SK-N-SH (cell line): ENCODE measurements around the gene XPA. TPM values are rescaled to one million over a fixed set of nuclear protein-coding genes. Genes with fewer than 3 reads are reported as not detected.

ENCODE experiments used
- CTCF ChIA-PET: fragments of 300-600, 350-600 bp; formaldehyde crosslinking; extraction: SDS; loops from one replicate; lab custom pipeline; 2021; lab: Yijun Ruan, JAX
- POLR2A ChIA-PET: fragments of 350-600 bp; sonication (Branson Sonifier 250); formaldehyde crosslinking; extraction: SDS; loops from one replicate; lab custom pipeline; 2020; ENCODE audit warnings: antibody characterized with exemption, inconsistent platforms; lab: Yijun Ruan, JAX
- DNase-seq: peaks from one replicate; pipeline ENCODE4 v3.0.0; 2012
- H2AFZ ChIP-seq: fragments of 200-600 bp; sonication (generic); 2 replicates; pipeline ENCODE4 v1.8.1; 2016; ENCODE audit warnings: antibody characterized with exemption, mild to moderate bottlenecking, low read depth
- H3F3A ChIP-seq: fragments of 200-600 bp; sonication (generic); replicated peaks from 2 replicates; pipeline ENCODE3; 2016; ENCODE audit warnings: antibody characterized with exemption, mild to moderate bottlenecking; ENCODE audit not compliant: insufficient read depth
- H3K27ac ChIP-seq, 2 experiments: fragments of 200-500 bp in 1 of 2; fragments of 200-600 bp in 1 of 2; sonication (Bioruptor generic) in 1 of 2; sonication (generic), shearing (Covaris generic) in 1 of 2; 2 replicates each; pipeline versions ENCODE4 v1.5.1 to v1.6.1; 2014 to 2016; ENCODE audit warnings: low read depth in 2 of 2, inconsistent platforms in 1 of 2, low read length in 1 of 2, mild to moderate bottlenecking in 1 of 2, mixed read lengths in 1 of 2
- H3K27me3 ChIP-seq: fragments of 200-600 bp; sonication (generic), shearing (Covaris generic); 2 replicates; pipeline ENCODE4 v1.6.1; 2016; ENCODE audit warnings: mixed run types; ENCODE audit not compliant: insufficient read depth
- H3K36me3 ChIP-seq, 2 experiments: fragments of 200-500 bp in 1 of 2; fragments of 200-600 bp in 1 of 2; sonication (Bioruptor generic) in 1 of 2; sonication (generic) in 1 of 2; replicated peaks in 1 of 2; 2 replicates each; pipeline versions ENCODE3 to v1.5.1; 2014 to 2016; ENCODE audit warnings: low read length in 1 of 2, mild to moderate bottlenecking in 1 of 2; ENCODE audit not compliant: insufficient read depth in 2 of 2, control insufficient read depth in 1 of 2
- H3K4me1 ChIP-seq, 2 experiments: fragments of 200-500 bp in 1 of 2; fragments of 200-600 bp in 1 of 2; sonication (Bioruptor generic) in 1 of 2; sonication (generic), shearing (Covaris generic) in 1 of 2; 2 replicates each; pipeline versions ENCODE4 v1.5.1 to v1.6.1; 2014 to 2016; ENCODE audit warnings: low read depth in 1 of 2, low read length in 1 of 2, mixed run types in 1 of 2; ENCODE audit not compliant: insufficient read depth in 2 of 2, control insufficient read depth in 1 of 2
- H3K4me2 ChIP-seq: fragments of 200-600 bp; sonication (generic), shearing (Covaris generic); 2 replicates; pipeline ENCODE4 v1.6.1; 2017; ENCODE audit warnings: mixed run types
- H3K4me3 ChIP-seq, 2 experiments: fragments of 200-500 bp in 1 of 2; fragments of 200-600 bp in 1 of 2; sonication (Bioruptor generic) in 1 of 2; sonication (generic), shearing (Covaris generic) in 1 of 2; 2 replicates each; pipeline versions ENCODE4 v1.5.1 to v1.8.1; 2014 to 2016; ENCODE audit warnings: low read depth in 2 of 2, inconsistent platforms in 1 of 2, low read length in 1 of 2, mild to moderate bottlenecking in 1 of 2, mixed read lengths in 1 of 2, moderate library complexity in 1 of 2
- H3K79me2 ChIP-seq: fragments of 200-600 bp; sonication (generic); 2 replicates; pipeline ENCODE4 v1.8.1; 2017; ENCODE audit warnings: mild to moderate bottlenecking; ENCODE audit not compliant: insufficient read depth
- H3K9ac ChIP-seq: fragments of 200-600 bp; sonication (generic); 2 replicates; pipeline ENCODE4 v1.6.1; 2017; ENCODE audit warnings: mixed run types
- H3K9me2 ChIP-seq: fragments of 200-600 bp; sonication (generic); 2 replicates; pipeline ENCODE4 v1.6.1; 2017; ENCODE audit warnings: mixed run types
- H3K9me3 ChIP-seq: fragments of 200-600 bp; sonication (generic); 2 replicates; pipeline ENCODE4 v1.6.1; 2017; ENCODE audit warnings: mixed run types, mild to moderate bottlenecking, moderate library complexity
- H4K20me1 ChIP-seq: fragments of 200-600 bp; sonication (generic); 2 replicates; pipeline ENCODE4 v1.6.1; 2017; ENCODE audit warnings: mild to moderate bottlenecking, mixed run types; ENCODE audit not compliant: insufficient read depth
- CHD2 ChIP-seq: fragments of 150-350 bp; IDR thresholded peaks from 2 replicates; pipeline ENCODE4 v1.6.1; 2018; ENCODE audit warnings: low read length; ENCODE audit not compliant: partially characterized antibody
- ELF1 ChIP-seq: IDR thresholded peaks from 2 replicates; pipeline ENCODE4 v1.4.0; 2012
- EP300 ChIP-seq, 2 experiments: IDR thresholded peaks; 2 replicates each; pipeline versions ENCODE4 v1.4.0 to v1.6.1; 2012; ENCODE audit warnings: borderline replicate concordance in 1 of 2, low read depth in 1 of 2, low read length in 1 of 2
- FOXJ3 ChIP-seq: sonication (generic); formaldehyde crosslinking; IDR thresholded peaks from 2 replicates; pipeline ENCODE4 v1.5.1; 2020; ENCODE audit warnings: mild to moderate bottlenecking, missing genetic modification reagents
- GABPA ChIP-seq: IDR thresholded peaks from 2 replicates; pipeline ENCODE4 v1.4.0; 2012; ENCODE audit warnings: low read depth, mild to moderate bottlenecking
- JUND ChIP-seq: IDR thresholded peaks from 2 replicates; pipeline ENCODE4 v1.4.0; 2012
- MXI1 ChIP-seq: IDR thresholded peaks from 2 replicates; pipeline ENCODE4 v1.6.1; 2012; ENCODE audit warnings: mild to moderate bottlenecking, low read depth, low read length, improper control_type of control experiment
- NFIC ChIP-seq: IDR thresholded peaks from 2 replicates; pipeline ENCODE4 v1.4.0; 2012; ENCODE audit warnings: borderline replicate concordance
- NRF1 ChIP-seq: IDR thresholded peaks from 2 replicates; pipeline ENCODE4 v1.6.1; 2012; ENCODE audit warnings: low read depth, mild to moderate bottlenecking, low read length
- RAD21 ChIP-seq: IDR thresholded peaks from 2 replicates; pipeline ENCODE4 v1.6.1; 2012; ENCODE audit warnings: mild to moderate bottlenecking, low read length
- RCOR1 ChIP-seq: fragments of 150-350 bp; IDR thresholded peaks from 2 replicates; pipeline ENCODE4 v1.6.1; 2017; ENCODE audit warnings: antibody characterized with exemption, low read length
- REST ChIP-seq: IDR thresholded peaks from 2 replicates; pipeline ENCODE4 v1.6.1; 2012; ENCODE audit warnings: mild to moderate bottlenecking, low read depth, low read length, moderate library complexity
- RXRA ChIP-seq: IDR thresholded peaks from 2 replicates; pipeline ENCODE4 v1.4.0; 2012; ENCODE audit warnings: low read depth, mild to moderate bottlenecking, borderline replicate concordance
- SMC3 ChIP-seq: IDR thresholded peaks from 2 replicates; pipeline ENCODE4 v1.6.1; 2012; ENCODE audit warnings: low read depth, low read length, improper control_type of control experiment
- TCF12 ChIP-seq: IDR thresholded peaks from 2 replicates; pipeline ENCODE4 v1.4.0; 2012
- TEAD4 ChIP-seq: IDR thresholded peaks from 2 replicates; pipeline ENCODE4 v1.4.0; 2012; ENCODE audit warnings: mild to moderate bottlenecking, borderline replicate concordance; ENCODE audit not compliant: insufficient read depth
- WGBS: methylation state at CpG from one replicate; pipeline ENCODE4 v1.1.6; 2017; ENCODE audit warnings: low lambda C conversion rate; 5-methylcytosine and 5-hydroxymethylcytosine counted together
- polyA plus RNA-seq, 3 experiments: library from polyadenylated mRNA; depleted of rRNA; stranded (reverse); fragments of >200 nt; gene quantifications; 2 replicates each; pipeline ENCODE4 v1.2.3, GENCODE V29; 2012
- TF ChIP-seq, protein P1 (sequence below): IDR thresholded peaks from 2 replicates; pipeline ENCODE4 v1.4.0; 2012; ENCODE audit warnings: low read depth, borderline replicate concordance
- TF ChIP-seq, protein P2 (sequence below): fragments of 200-600 bp; sonication (generic); IDR thresholded peaks from 2 replicates; pipeline ENCODE4 v1.6.1; 2017; ENCODE audit warnings: antibody characterized with exemption, mild to moderate bottlenecking, moderate library complexity

Gene XPA
- polyA plus RNA-seq, 1 of the 3 experiments (the other 2 are of a cell fraction), result 3.3 TPM

DNA sequence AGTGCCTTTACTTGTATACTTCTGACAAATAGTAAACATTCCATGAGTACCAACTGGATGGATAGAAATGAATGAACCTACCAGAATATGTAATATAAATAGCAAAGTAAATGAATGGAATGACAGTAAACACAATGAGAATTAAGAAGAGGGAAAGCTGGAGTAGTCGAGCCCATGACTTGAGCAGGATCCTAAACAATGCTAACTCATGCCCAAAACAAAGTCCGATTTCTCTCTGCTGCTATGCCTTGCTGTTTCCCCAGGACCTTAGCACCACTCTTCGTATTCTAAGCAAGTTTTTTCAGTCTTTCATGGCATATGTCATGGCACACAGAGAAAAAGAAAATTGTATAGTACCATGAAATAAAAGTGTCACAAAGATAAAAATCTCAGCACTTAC lies 1.8 kb downstream of the XPA start:
- Histone ChIP-seq H3K79me2 (peaks cover 33% of the 10 kb centered on the region), H2AFZ (no peak overlapping the region), H3K36me3 (peaks cover 10 to 24% of the 10 kb centered on the region in 2 experiments)
- TF ChIP-seq RAD21, result no peak
- no peak for TF ChIP-seq JUND
- TF ChIP-seq RXRA, result no peak
- TF ChIP-seq ELF1, result no peak
- TF ChIP-seq, all 33 proteins: peak for 0
- H3K9ac ChIP-seq, result no peak overlapping the region
- WGBS, result 84% methylated on average over 3 of the region's 3 CpGs
- no peak for DNase-seq
- peaks cover 5% of the 10 kb centered on the region; the same call in 1 of the 2 replicates for H4K20me1 ChIP-seq
- H3K4me1 ChIP-seq, result peaks cover 7 to 19% of the 10 kb centered on the region in 2 experiments; a peak in 3 of 4 replicates
- H3K4me2 ChIP-seq, result peak overlapping the region; percentile 92
- ChIA-PET CTCF (interaction anchor here (2.2 kb wide), 1 partner anchor 227 kb away, joined by 7 read pairs; no protein-coding TSS in a partner anchor), POLR2A (no interaction called here)
- H3K27me3 ChIP-seq, result no peaks in the 10 kb centered on the region
- peak overlapping the region in 1 of 2 experiments; percentile 82; a peak in 2 of 4 replicates for H3K4me3 ChIP-seq
- no peak overlapping the region for H3K27ac ChIP-seq
- H3F3A ChIP-seq, result no peaks in the 10 kb centered on the region
- H3K9me3 ChIP-seq, result no peaks in the 10 kb centered on the region
- no peaks in the 10 kb centered on the region for H3K9me2 ChIP-seq

GRCh38 chr9:97694769-97695168 lies 2.4 kb downstream of the XPA start:
- Histone ChIP-seq H3K4me2 (peak overlapping the region; percentile 92; the same call in 1 of the 2 replicates), H3K9ac (no peak overlapping the region), H3K4me1 (peaks cover 11 to 19% of the 10 kb centered on the region in 2 experiments; a peak in 3 of 4 replicates), H2AFZ (no peak overlapping the region), H3K9me3 (no peaks in the 10 kb centered on the region), H3K4me3 (no peak overlapping the region), H3K27me3 (no peaks in the 10 kb centered on the region), H3K27ac (no peak overlapping the region), H3K36me3 (peaks cover 10 to 28% of the 10 kb centered on the region in 2 experiments), H4K20me1 (peaks cover 5% of the 10 kb centered on the region; the same call in 1 of the 2 replicates), H3K79me2 (peaks cover 33% of the 10 kb centered on the region), H3F3A (peaks cover 3% of the 10 kb centered on the region), H3K9me2 (no peaks in the 10 kb centered on the region)
- no peak for DNase-seq
- ChIA-PET POLR2A (no interaction called here), CTCF (no interaction called here)
- 92% methylated on average over 7 of the region's 7 CpGs for WGBS
- TF ChIP-seq SMC3 (no peak), JUND (no peak), CHD2 (no peak), RCOR1 (no peak), RAD21 (no peak), TEAD4 (no peak), TCF12 (no peak), GABPA (no peak), MXI1 (no peak), EP300 (IDR thresholded peaks at IDR 0.05; ENCODE audit: borderline replicate concordance in 1 of 2, low read depth in 1 of 2, low read length in 1 of 2) (no peak), NFIC (no peak), REST (no peak), FOXJ3 (CRISPR knock-in tag) (no peak), NRF1 (no peak)
- TF ChIP-seq, protein P1, sequence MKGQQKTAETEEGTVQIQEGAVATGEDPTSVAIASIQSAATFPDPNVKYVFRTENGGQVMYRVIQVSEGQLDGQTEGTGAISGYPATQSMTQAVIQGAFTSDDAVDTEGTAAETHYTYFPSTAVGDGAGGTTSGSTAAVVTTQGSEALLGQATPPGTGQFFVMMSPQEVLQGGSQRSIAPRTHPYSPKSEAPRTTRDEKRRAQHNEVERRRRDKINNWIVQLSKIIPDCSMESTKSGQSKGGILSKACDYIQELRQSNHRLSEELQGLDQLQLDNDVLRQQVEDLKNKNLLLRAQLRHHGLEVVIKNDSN, result no peak
- TF ChIP-seq, protein P2, sequence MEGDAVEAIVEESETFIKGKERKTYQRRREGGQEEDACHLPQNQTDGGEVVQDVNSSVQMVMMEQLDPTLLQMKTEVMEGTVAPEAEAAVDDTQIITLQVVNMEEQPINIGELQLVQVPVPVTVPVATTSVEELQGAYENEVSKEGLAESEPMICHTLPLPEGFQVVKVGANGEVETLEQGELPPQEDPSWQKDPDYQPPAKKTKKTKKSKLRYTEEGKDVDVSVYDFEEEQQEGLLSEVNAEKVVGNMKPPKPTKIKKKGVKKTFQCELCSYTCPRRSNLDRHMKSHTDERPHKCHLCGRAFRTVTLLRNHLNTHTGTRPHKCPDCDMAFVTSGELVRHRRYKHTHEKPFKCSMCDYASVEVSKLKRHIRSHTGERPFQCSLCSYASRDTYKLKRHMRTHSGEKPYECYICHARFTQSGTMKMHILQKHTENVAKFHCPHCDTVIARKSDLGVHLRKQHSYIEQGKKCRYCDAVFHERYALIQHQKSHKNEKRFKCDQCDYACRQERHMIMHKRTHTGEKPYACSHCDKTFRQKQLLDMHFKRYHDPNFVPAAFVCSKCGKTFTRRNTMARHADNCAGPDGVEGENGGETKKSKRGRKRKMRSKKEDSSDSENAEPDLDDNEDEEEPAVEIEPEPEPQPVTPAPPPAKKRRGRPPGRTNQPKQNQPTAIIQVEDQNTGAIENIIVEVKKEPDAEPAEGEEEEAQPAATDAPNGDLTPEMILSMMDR, result no peak
- TF ChIP-seq, all 33 proteins: peak for 0
